ENCODE measurements around the gene ATG5.
"Not testable (repeated sequence)": the region's sequence is repeated elsewhere in the genome, so short reads cannot be mapped to it uniquely, and the experiment has no call there.

ATG5 gene

DNA sequence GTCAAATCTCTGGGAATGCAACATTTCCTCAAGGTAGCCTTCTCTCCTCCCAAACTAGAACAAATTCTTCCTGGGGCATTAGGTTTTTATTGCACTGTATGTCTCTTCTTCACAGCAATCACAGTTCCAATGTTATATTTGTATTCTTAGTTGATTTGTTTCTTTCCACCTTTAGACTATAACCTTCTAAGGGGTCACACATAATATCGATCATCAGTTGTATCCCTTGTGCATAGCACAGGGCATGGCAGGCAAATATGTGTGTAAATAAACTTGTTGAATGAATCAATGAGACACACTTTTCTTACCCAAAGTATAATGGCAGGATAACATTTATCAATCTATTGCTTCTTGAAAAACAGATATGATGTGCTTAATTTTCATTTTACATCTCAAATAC, 81.0 kb downstream of the ATG5 start:
- Histone ChIP-seq H4K20me1 (ENCODE audit: insufficient read depth) (no peaks in the 10 kb centered on the region), H3K27ac (peak overlapping the region; percentile 96; the same call in 1 of the 2 replicates), H3K4me2 (peak overlapping the region; percentile 95), H3K4me1 (ENCODE audit: low read depth, poor library complexity, severe bottlenecking) (peaks cover 70% of the 10 kb centered on the region), H3K79me2 (ENCODE audit: insufficient read depth, low read depth) (peaks cover 18% of the 10 kb centered on the region; the same call in 1 of the 2 replicates), H3K27me3 (ENCODE audit: insufficient read depth, low read depth) (no peaks in the 10 kb centered on the region), H3K36me3 (ENCODE audit: insufficient read depth) (no peaks in the 10 kb centered on the region), H3K4me3 (IDR thresholded peaks at IDR 0.05; ENCODE audit: insufficient read depth, low read depth, low read length) (no peak overlapping the region), H2AFZ (ENCODE audit: low read depth) (no peak overlapping the region), H3K9ac (no peak overlapping the region)
- TF ChIP-seq, protein P1, sequence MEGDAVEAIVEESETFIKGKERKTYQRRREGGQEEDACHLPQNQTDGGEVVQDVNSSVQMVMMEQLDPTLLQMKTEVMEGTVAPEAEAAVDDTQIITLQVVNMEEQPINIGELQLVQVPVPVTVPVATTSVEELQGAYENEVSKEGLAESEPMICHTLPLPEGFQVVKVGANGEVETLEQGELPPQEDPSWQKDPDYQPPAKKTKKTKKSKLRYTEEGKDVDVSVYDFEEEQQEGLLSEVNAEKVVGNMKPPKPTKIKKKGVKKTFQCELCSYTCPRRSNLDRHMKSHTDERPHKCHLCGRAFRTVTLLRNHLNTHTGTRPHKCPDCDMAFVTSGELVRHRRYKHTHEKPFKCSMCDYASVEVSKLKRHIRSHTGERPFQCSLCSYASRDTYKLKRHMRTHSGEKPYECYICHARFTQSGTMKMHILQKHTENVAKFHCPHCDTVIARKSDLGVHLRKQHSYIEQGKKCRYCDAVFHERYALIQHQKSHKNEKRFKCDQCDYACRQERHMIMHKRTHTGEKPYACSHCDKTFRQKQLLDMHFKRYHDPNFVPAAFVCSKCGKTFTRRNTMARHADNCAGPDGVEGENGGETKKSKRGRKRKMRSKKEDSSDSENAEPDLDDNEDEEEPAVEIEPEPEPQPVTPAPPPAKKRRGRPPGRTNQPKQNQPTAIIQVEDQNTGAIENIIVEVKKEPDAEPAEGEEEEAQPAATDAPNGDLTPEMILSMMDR (conservative IDR thresholded peaks at IDR 0.05; ENCODE audit: low read depth, low read length): no peak

GRCh38 chr6:106243261-106243660, 82.3 kb downstream of the ATG5 start:
- no peak overlapping the region for H3K27ac ChIP-seq
- H3K4me3 ChIP-seq (IDR thresholded peaks at IDR 0.05; ENCODE audit: insufficient read depth, low read depth, low read length): no peak overlapping the region
- H3K4me1 ChIP-seq (ENCODE audit: low read depth, poor library complexity, severe bottlenecking): peaks cover 57% of the 10 kb centered on the region
- no peaks in the 10 kb centered on the region for H3K27me3 ChIP-seq (ENCODE audit: insufficient read depth, low read depth)
- TF ChIP-seq, protein P1 (conservative IDR thresholded peaks at IDR 0.05; ENCODE audit: low read depth, low read length): no peak
- no peak overlapping the region for H2AFZ ChIP-seq (ENCODE audit: low read depth)
- H3K9ac ChIP-seq: no peak overlapping the region
- H3K36me3 ChIP-seq (ENCODE audit: insufficient read depth): no peaks in the 10 kb centered on the region
- H3K79me2 ChIP-seq (ENCODE audit: insufficient read depth, low read depth): peaks cover 18% of the 10 kb centered on the region; the same call in 1 of the 2 replicates
- H4K20me1 ChIP-seq (ENCODE audit: insufficient read depth): no peaks in the 10 kb centered on the region
- H3K4me2 ChIP-seq: no peak overlapping the region

GRCh38 chr6:106241498-106241897, 84.1 kb downstream of the ATG5 start:
- TF ChIP-seq, protein P1 (conservative IDR thresholded peaks at IDR 0.05; ENCODE audit: low read depth, low read length): no peak
- peaks cover 18% of the 10 kb centered on the region; the same call in 1 of the 2 replicates for H3K79me2 ChIP-seq (ENCODE audit: insufficient read depth, low read depth)
- no peak overlapping the region for H3K4me3 ChIP-seq (IDR thresholded peaks at IDR 0.05; ENCODE audit: insufficient read depth, low read depth, low read length)
- no peak overlapping the region for H2AFZ ChIP-seq (ENCODE audit: low read depth)
- H3K4me2 ChIP-seq: no peak overlapping the region
- H3K27me3 ChIP-seq (ENCODE audit: insufficient read depth, low read depth): no peaks in the 10 kb centered on the region
- no peak overlapping the region for H3K9ac ChIP-seq
- no peaks in the 10 kb centered on the region for H3K36me3 ChIP-seq (ENCODE audit: insufficient read depth)
- no peaks in the 10 kb centered on the region for H4K20me1 ChIP-seq (ENCODE audit: insufficient read depth)
- no peak overlapping the region for H3K27ac ChIP-seq
- peaks cover 39% of the 10 kb centered on the region for H3K4me1 ChIP-seq (ENCODE audit: low read depth, poor library complexity, severe bottlenecking)

GRCh38 chr6:106237286-106237685, 88.3 kb downstream of the ATG5 start:
- TF ChIP-seq, protein P1 (conservative IDR thresholded peaks at IDR 0.05; ENCODE audit: low read depth, low read length): no peak
- H3K4me1 ChIP-seq (ENCODE audit: low read depth, poor library complexity, severe bottlenecking): no peaks in the 10 kb centered on the region
- H4K20me1 ChIP-seq (ENCODE audit: insufficient read depth): no peaks in the 10 kb centered on the region
- H3K27ac ChIP-seq: no peak overlapping the region
- no peak overlapping the region for H3K9ac ChIP-seq
- H3K36me3 ChIP-seq (ENCODE audit: insufficient read depth): no peaks in the 10 kb centered on the region
- no peak overlapping the region for H3K4me3 ChIP-seq (IDR thresholded peaks at IDR 0.05; ENCODE audit: insufficient read depth, low read depth, low read length)
- no peak overlapping the region for H2AFZ ChIP-seq (ENCODE audit: low read depth)
- H3K79me2 ChIP-seq (ENCODE audit: insufficient read depth, low read depth): 0 out of 2 replicates have a peak, but pooled peaks cover 6% of the 10 kb centered on the region
- H3K4me2 ChIP-seq: no peak overlapping the region
- no peaks in the 10 kb centered on the region for H3K27me3 ChIP-seq (ENCODE audit: insufficient read depth, low read depth)

DNA sequence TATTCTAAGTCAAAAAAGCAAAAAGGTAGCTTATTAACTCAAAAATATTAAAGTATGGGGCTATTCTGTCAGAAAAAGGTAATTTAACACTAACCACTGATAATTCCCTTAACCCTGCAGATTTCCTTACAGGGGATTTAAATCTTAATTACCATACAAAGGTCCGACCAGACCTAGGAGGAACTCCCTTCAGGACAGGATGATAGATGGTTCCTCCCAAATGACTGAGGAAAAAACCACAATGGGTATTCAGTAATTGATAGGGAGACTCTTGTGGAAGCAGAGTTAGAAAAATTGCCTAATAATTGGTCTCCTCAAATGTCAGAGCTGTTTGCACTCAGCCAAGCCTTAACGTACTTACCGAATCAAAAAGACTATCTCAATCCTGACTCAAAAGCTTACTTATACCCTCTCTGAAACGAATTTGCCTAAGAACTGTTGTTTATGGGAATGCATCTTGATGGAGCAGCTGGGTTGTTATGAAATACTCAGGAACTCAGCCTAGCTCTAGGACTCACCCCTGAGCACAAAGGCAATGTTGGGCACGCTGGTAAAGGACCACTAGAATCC, 95.6 kb downstream of the ATG5 start:
- not testable (repeated sequence) for H4K20me1 ChIP-seq (ENCODE audit: insufficient read depth); H3K27ac ChIP-seq; H3K4me3 ChIP-seq (IDR thresholded peaks at IDR 0.05; ENCODE audit: insufficient read depth, low read depth, low read length); H3K4me2 ChIP-seq; H3K27me3 ChIP-seq (ENCODE audit: insufficient read depth, low read depth); H3K79me2 ChIP-seq (ENCODE audit: insufficient read depth, low read depth); H3K9ac ChIP-seq; H3K36me3 ChIP-seq (ENCODE audit: insufficient read depth); H2AFZ ChIP-seq (ENCODE audit: low read depth)
- H3K4me1 ChIP-seq (ENCODE audit: low read depth, poor library complexity, severe bottlenecking): peaks cover 13% of the 10 kb centered on the region

Measured in KMS-11 (cell line).